ENCODE measurements around the gene ARL15.
A peak's percentile ranks its signal among the peaks of the same experiment; 100 is the strongest.

ARL15 gene

DNA sequence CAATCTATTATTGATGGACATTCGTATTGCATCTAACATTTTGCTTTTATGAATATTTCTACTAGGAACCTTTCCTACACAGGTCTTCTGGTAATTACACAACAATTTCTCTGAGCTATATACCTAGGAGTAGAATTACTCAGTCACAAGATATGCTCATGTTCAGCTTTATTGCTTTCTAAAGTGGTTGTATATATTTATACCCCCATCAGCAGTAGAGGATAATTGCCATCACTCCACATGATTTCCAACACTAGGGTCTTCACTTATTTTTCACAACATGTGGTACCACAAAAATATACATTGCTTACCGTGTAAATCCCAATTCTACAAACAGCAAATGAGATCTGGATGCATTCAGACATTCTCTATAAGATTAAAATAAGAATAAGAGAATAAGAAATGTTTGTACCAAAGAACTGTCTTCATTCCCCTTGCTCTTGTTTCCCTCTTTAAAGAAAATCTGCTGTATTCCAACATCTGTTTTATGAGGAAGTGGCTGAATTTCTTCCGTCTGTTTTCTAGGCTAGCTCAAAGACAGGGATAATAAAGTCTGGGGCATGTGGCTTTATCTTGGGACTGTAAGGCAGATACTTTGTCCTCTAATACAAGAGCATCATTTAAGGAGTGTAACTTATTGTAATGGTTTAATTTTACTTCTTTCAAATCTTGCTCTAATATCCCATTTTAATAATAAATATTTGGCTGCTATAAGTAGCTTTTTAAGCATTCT lies 28.2 kb downstream of the ARL15 start:
- no peak for DNase-seq

DNA sequence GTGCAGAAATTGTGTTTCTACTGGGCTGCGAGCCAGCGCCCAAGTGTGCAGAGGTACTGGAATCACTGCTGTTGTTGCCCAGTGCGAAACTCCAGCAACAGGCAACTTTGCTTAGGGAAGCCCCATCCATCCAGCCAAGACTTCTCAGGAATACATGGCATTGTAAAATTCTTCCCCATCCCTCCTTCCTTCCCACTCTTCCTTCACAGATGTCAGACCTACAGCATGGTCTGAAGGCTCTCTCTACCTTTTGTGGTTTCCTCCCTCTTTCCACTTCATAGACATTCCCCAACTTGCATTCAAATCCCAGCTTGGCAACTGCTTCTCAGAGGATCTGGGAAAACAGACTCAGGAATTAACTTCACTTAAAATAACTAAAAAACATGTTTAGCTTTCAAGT lies 30.4 kb downstream of the ARL15 start:
- no peak for DNase-seq

DNA sequence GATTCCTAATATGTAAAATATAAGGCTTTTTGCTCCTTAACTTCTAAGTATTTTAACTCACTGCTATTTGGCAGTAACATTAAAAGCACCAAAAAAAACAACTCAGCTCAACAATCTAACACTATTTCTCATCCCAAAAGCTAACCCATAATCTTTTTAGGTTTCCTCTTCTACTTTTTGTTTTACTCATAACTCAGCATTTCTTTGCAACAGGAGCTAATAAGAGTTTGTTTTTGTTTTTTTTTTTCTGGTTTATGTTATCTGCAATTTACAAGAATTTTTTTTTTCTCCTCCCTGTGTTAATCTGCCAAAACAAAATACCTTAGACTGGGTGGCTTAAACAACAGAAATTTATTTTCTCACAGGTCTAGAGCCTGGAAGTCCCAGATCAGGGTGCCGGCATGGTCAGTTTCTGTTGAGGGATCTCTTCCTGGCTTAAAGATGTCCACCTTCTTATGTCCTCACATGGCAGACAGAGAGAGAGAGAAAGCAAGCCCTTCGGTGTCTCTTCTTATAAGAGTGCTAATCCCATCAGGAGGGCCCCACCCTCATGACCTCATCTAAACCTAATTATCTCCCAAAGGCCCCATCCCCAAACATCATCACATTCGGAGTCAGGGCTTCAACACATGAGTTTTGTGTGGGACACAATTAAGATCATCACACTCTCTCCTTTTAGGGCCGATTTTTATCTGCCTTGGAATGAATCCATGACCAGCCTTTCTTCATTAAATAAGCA lies 31.2 kb downstream of the ARL15 start:
- no peak for DNase-seq

DNA sequence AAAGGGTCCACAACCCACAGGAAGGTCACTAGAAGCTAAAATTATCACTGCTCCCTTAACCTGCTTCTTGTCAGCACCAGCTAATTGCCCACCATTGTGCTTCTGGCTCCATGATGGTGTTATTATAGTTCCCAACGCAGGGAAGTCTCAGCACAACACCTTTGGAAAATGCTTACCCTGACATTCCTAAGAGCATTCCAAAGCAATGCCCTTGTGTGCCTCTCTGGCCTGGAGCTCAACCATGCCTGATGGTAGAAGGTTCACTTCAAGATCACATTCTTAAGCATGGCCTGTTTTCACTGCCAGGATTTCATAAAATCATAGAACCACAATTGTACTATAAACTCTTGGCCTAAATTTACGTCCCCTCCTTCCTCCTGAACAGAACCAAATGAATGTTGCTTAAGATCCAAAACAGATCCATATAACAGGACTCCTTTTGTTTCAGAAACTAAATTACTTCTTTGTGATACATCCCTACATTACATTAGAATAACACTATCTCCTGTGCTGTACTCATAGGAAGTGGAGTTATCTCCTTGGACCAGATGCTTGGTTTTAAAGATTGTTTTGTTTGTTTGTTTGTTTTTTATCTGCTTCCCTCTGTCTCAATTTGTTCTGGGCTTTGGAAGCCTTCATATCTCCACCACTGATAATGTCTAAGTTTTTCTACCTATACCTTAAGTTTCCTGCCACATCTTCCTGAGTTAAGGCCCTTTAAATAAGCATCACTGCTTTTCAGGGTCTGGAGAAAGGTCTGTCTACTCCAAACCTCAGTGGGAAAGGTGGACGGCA lies 32.1 kb downstream of the ARL15 start:
- DNase-seq = no peak

DNA sequence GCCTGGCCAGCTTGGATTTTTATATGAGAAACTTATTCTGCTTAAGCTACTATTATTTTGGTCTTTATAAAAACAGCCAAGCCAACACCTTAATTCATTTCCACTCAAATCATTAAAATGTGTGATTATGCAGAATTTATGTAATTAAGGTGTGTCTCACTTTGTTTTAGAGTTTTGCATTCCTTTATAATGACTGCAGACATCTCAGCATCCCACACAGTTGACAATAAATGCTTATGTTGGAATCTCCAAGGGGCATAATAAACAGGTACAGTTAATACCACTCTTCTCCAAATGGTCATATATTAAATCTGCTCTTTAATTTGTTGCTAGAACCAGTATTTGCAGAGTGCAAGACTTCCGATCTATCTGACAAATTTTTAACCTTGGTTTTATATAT lies 34.3 kb downstream of the ARL15 start:
- no peak for DNase-seq

DNA sequence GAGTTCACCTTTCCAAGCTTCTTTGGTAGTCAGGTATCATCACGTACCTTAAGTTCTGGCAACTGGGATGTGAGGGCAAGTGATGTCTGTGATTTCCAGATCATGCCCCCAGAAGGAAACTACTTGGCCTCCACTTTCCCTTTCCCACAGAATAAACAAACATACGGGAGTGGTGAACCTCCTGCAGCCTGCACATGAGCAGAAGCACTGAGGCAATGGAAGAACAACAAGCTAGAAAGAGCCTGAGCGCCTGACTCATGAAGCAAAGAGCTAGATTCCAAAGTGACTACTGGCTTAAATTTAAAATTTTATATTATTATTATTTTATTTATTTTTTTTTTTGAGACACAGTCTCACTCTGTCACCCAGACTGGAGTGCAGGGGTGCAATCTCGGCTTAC lies 35.0 kb downstream of the ARL15 start:
- DNase-seq = no peak

DNA sequence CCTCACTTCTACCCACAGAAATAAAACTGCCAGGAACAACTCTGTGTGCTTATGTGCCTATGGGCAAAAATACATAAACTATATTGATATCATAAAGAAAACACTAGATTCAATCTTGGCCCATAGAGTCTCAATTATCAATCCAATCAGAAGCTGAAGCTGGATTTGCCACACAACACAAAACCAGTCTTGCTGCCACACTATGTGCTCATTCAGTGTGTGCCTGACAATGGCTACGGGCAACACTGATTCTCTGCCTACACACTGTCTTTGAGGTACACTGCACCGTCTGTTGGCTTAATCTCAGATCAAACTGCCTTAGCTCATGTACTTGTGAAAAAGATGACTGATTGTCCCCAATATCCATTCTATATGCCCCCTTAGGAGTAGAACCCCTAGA lies 35.4 kb downstream of the ARL15 start:
- no peak for DNase-seq

DNA sequence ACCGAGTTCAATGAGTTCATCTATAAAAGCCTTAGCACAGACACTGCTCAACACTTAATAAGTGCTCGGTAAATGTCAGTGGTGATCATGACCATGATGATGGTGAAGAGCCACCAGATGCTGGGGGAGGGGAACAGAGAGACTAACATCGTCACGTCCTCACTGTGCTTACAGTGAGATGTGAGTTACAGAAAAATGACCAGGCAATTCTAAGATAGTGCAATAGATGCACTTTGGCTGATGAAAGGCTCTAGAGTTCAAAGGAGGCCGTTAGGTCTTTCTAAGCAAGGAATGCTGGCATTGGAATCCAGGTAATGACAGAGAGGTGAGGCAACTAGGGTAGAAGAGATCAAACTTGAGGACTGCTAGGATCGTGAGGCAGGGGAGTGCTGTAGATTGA lies 36.7 kb downstream of the ARL15 start:
- no peak for DNase-seq

DNA sequence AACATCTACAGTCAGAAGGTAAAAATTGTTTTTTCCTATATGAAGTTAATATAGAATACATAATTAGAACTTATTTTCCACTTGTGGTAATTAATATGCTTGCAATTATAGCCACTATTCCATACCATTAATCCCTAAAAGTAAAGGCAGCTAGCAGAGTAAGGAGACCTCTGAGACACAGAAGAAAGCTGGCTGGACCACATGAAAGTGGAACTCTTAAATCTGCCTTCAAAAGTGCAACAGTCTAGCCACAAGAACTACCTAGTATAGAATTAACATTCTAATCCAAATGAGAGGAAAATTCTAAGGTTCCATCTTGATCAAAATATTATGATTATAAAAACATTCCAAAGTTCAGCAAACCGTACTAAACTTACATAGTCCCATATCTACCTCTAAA lies 37.6 kb downstream of the ARL15 start:
- no peak for DNase-seq

DNA sequence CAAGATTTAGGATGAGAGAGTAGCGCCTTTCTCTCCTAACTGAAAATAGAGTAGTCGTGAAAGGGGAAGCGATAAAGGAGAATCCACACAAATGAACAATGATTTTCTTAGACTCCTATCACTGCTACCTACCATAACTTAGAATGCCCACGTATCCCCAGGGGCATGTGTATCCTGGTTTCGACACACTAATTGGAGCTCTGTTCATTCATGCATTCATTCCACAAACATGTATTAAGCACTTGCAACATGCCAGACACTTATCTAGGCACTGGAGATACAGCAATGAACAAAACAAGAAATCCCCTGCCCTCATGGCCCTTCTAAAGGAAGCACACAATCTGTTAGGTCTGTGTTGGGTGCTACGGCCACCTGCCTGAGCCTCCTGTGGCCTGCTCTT lies 40.0 kb downstream of the ARL15 start:
- DNase-seq = no peak

DNA sequence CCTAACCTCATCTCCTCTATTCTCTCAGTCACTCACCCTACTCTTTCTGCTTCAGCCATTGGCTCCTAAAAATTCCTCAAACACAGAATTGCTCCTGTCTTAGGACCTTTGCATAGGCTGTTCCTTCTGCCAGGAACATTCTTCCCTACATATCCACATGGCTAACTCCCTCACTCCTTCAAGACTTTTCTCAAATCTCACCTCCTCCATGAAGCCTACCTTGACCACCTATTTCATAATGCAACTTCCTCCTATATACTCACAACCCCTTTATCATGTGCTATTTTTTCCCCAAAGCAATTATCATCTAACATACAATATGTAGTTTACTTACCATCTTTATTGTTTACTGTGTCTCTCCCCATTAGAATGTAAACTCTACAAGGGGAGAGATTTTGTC lies 45.8 kb downstream of the ARL15 start:
- DNase-seq = no peak

DNA sequence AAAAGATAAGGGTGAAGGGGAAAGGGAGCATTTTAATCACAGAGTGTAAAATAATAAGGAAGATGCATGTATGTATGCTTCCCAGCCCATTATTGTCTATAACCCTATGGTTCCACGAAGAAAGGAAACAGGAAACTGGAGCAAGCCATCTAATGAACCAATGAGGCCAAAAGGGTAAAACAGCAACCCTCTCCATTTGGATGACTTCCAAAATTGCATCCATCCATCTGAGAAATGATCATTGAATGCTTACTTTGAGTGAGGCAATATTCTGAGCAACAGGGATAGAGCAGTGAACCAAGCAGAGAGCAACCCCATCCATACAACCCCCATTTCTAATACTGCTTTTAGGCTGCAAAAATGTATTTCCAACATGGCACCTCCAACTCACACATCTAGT lies 46.9 kb downstream of the ARL15 start:
- no peak for DNase-seq

DNA sequence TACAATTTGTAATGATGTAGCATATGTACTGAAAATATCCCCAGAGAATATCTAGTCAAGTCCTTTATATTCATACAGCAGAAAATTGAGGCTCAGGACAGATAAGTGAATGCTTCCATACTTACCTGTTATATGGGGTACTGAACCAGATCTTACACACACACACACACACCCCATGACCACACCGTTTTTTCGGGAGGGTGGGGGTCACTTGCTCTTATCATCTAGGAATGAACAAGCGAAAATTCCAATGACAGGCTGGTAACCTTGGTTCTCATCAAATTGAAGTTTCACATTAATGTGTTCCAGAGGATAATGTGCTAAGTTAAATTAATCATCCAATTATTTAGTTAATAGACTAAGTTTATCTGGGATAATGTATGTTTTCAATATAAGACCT lies 48.8 kb downstream of the ARL15 start:
- DNase-seq = no peak

DNA sequence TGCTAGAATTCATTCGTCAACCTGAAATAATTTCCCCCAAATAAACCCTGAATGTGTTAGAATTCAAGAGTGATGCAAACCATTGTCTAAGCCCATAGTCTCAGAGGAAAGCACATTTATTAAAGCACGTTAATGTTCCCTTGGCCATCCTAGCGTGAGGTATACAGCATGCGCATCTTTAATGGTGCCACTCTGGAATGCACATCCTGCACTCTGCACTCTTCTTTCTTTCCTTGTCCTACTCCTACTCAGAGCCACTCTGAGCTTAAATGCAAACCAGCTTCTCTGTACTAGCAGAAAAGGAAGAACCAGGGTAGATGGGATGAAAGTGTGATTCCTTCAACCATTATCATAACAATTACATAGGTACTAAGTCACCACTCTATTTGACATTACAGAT lies 50.4 kb downstream of the ARL15 start:
- no peak for DNase-seq

DNA sequence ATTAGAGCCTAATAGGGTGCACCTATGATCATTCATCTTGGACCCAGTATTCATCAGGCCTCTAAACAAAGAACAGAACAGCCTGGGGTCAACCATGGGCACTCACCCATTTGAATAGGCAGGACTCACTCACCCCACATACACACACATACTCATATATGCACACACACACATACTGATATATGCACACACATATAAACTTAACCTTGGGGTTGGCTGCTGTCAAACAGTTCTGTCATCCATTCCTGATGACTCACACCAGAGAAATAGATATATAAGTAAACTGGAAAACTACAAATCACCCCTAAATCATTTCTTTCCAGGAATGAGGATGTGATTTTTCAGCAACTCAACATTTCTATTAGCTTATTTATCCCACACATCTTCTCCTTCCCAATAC lies 51.3 kb downstream of the ARL15 start:
- no peak for DNase-seq

DNA sequence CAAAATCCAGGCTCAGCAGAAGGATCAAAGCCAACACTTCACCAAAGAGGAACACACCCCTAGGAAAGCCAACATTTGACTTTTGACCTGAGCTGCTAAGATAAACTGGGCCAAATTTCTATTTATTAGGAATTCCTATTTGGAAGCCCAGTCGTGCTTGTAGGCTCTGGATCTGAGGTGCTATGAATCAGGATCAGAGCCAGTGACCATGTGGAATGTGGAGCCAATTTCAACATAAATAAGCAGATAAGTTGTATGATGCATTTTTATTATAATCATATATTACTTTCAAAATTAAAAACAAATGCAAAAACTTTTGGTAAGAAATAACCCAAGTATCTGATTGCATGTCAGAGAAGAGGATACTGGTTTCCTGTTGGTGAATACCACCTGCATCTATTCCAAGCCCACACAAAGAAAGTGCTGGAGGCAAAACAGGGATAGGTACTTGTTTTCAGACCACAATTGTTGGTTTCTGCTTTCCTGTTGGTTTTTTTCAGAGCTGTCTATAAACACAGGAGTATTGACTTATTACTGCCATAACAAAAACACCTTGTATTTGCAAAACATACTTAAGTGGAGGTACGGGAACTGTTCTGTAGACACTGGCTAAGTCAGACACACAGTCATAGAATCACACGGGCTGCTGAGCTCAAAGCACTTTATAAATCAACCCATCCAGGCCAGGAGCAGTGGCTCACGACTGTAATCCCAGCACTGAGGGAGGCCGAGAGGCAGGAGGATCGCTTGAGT lies 52.8 kb downstream of the ARL15 start:
- peak; percentile 60 for DNase-seq

DNA sequence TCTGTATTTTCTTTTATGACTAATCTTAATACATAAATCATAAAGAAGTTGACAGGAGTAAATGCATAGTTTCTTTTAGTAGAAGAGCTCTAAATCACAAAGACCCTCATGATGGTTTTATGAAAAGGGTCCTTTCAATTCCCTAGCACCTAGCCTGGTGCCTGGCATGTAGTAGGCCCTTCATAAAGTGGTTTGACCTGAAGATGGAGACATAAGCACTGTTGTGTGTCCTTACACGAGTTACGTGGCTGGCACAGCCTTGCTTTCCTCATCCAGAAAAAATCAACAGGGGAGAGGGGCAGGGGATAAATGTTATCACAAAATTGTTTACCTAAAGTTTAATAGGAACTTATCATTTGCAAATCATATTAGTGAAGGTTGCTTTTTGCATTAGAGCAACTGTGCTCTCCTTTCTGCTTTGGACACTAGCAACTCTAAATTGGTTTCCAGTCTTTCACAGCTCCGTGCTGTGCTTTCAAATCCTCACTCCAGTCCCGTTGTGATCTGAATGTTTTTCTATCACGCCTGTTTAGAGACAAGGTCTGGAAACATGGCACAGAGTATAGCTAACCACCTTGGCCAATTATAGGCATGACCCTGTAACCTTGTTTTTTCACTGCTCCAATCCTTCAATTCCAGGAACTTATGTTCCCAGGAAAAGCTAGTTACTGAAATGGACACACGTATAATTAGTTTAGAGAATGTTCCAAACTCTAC lies 55.7 kb downstream of the ARL15 start:
- no peak for DNase-seq

DNA sequence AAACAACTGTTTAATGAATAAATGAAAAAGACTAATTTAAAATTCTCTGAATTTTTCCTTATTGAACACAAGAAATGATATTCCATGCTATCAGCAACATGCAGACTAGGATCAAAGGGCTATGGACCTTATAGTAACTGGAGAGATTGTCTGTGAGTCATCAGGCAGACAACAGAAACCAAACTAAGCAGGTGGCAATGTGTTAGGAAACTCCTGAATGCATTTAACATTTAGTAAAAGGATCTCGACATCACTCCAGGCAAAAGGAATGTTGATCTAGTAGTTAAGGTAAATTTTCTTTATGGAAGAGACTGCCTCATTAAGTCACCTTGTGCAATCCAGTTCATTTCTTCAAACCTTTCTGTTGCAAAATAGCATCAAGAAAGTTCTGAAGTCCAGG lies 58.4 kb downstream of the ARL15 start:
- no peak for DNase-seq

DNA sequence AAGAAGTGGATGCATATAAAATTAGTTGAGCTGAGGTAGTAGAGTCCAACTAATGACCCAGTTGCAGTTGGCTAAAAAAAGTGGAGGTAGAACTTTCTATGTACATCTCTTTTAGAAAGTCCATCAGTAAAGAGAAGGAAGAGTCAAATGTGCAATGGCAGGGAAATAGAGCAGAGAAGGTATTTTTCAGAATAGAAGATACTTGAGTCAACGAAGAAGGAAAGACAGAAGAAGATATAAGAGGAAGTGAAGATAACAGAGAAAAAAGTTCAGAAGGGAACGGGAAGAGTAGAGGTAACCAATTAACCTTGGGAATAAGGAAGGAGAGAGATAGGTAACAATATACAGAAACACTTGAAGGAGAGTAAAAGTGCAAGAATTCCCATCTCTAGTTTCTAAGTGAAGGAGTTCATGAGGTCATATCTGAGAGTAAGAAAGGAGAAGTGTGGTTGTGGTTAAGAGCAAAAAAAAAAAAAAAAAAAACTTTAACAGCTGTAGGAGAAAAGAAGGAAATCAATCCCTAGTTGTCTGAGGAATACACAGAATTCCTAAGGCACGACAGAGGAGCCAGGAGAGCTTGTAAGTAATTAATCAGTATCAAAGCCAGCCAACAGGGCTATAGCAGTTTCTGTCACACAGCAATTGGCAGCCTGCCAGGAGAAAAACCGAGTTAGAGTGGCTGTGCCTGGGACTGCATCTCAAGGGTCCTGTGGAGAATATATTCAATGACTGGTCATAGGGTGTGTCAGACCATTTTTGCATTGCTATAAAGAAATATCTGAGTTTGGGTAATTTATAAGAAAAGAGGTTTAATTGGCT lies 61.0 kb downstream of the ARL15 start:
- no peak for DNase-seq

DNA sequence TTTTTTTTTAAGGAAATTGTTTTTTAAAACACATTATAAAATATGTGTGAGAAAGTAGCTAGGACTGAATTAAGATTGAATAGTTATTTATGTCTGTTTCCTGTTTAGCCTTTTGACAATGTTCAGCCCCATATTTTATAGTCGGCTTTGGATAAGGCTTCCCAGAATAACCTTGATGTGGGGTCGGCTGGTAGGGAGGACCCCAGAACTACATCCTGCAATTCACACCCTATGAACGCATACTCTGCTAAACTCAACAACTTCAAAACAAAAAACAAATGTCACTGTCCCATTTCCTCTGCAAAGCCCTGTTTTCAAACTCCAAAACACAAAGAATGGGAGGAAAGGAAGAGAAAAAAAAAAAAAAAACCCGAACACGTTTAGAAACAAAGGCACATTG lies 63.1 kb downstream of the ARL15 start:
- DNase-seq = no peak

DNA sequence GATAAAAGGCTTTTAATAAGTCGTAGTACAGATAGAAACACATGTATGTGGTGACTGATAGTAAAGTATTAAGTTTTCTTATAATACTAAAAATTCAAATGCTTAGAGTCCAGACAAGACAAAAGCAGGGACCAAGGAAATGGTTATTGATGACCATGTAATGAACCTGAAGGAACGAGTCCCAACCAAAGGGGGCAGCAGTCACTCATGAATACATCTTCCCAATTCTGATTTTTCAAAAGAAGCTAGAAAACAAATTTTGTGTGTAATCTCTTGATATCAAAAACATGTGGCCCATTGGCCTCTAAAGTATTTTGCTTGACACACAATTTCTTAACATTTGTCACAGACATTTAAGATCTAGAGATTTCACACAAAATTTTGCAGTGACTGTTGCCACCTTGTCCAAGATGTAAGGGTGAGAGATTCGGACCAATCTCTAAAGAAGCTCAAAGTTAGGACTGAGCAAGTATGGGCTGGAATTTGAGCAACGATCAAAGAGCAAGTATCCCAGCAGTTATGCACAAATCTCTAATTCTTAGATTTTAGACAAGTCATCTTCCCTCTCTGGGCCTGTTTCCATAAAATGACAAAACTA lies 66.8 kb downstream of the ARL15 start:
- DNase-seq = peak; percentile 3
